Endothelial cell of umbilical vein (primary cell): ENCODE data around the gene OR10A6. TPM values are rescaled to one million over a fixed set of nuclear protein-coding genes. Genes with fewer than 3 reads are reported as not detected.

Experiments
- BruUV-seq: library from RNA; stranded (reverse); fragments of 400-500 nt; replicated peaks from 2 replicates; lab custom pipeline; 2021; lab: Mats Ljungman, UMichigan
- CTCF ChIA-PET: fragments of 300-600, 350-600 bp; sonication (Branson Sonifier 250); formaldehyde crosslinking; loops from one replicate; lab custom pipeline; 2021; ENCODE audit warnings: antibody characterized with exemption, inconsistent platforms; lab: Charles Lee
- POLR2A ChIA-PET: fragments of 300-600, 350-600 bp; sonication (Branson Sonifier 250); formaldehyde crosslinking; loops from one replicate; lab custom pipeline; 2021; ENCODE audit warnings: antibody characterized with exemption, inconsistent platforms; lab: Charles Lee
- DNase-seq: peaks from one replicate; pipeline ENCODE4 v3.0.0-alpha.2; 2011; ENCODE audit warnings: low read depth, low spot score
- FAIRE-seq: peaks from 2 replicates; lab custom pipeline; 2011; peaks lifted over from hg19 to GRCh38; lab: Jason Lieb, UNC
- H2AFZ ChIP-seq: 2 replicates; pipeline ENCODE4 v1.6.0; 2012; ENCODE audit warnings: low read depth, low read length, control low read depth, inconsistent platforms
- H3K27ac ChIP-seq: 2 replicates; pipeline ENCODE4 v1.5.1; 2011; ENCODE audit warnings: low read depth, mild to moderate bottlenecking, control low read depth, low read length, moderate library complexity; ENCODE audit not compliant: insufficient read depth
- H3K27me3 ChIP-seq, 2 experiments: 2 replicates each; pipeline versions ENCODE4 v1.6.0 to v1.6.1; 2011; ENCODE audit warnings: low read length in 2 of 2, mixed read lengths in 1 of 2; ENCODE audit not compliant: control insufficient read depth in 2 of 2, insufficient read depth in 2 of 2
- H3K36me3 ChIP-seq, 2 experiments: 2 replicates in 1 of 2; 3 replicates in 1 of 2; pipeline ENCODE4 v1.5.1; 2011; ENCODE audit warnings: low read length in 2 of 2, mild to moderate bottlenecking in 1 of 2, moderate library complexity in 1 of 2; ENCODE audit not compliant: control insufficient read depth in 2 of 2, insufficient read depth in 2 of 2; ENCODE audit errors: extremely low read depth in 1 of 2
- H3K4me1 ChIP-seq: 3 replicates; pipeline ENCODE4 v1.5.1; 2011; ENCODE audit warnings: mild to moderate bottlenecking, low read length; ENCODE audit not compliant: control insufficient read depth, insufficient read depth; ENCODE audit errors: extremely low read depth
- H3K4me2 ChIP-seq: 2 replicates; pipeline ENCODE4 v1.6.1; 2011; ENCODE audit warnings: low read length, control low read depth, mixed read lengths; ENCODE audit not compliant: insufficient read depth
- H3K4me3 ChIP-seq, 3 experiments: fragments of 200-600 bp in 1 of 3; sonication (generic), shearing (Covaris generic) in 1 of 3; replicated peaks in 1 of 3; 2 replicates each; pipeline ENCODE4 v1.5.1; 2011 to 2016; ENCODE audit warnings: control low read depth in 3 of 3, low read length in 3 of 3, mild to moderate bottlenecking in 2 of 3, inconsistent platforms in 1 of 3, low read depth in 1 of 3, moderate library complexity in 1 of 3; ENCODE audit not compliant: insufficient read depth in 1 of 3
- H3K79me2 ChIP-seq: 2 replicates; pipeline ENCODE4 v1.6.0; 2012; ENCODE audit warnings: low read length, inconsistent platforms; ENCODE audit not compliant: control insufficient read depth, insufficient read depth
- H3K9ac ChIP-seq: replicated peaks from 2 replicates; pipeline ENCODE3; 2011; ENCODE audit warnings: low read length, control low read depth; ENCODE audit not compliant: insufficient read depth; ENCODE audit errors: extremely low read depth
- H3K9me1 ChIP-seq: replicated peaks from 3 replicates; pipeline ENCODE4 v1.6.0; 2011; ENCODE audit warnings: mild to moderate bottlenecking, low read length; ENCODE audit not compliant: control insufficient read depth, insufficient read depth; ENCODE audit errors: extremely low read depth
- H3K9me3 ChIP-seq: replicated peaks from 2 replicates; pipeline ENCODE4 v1.5.1; 2012; ENCODE audit warnings: low read length, inconsistent platforms; ENCODE audit not compliant: control insufficient read depth, insufficient read depth
- H4K20me1 ChIP-seq: replicated peaks from 2 replicates; pipeline ENCODE3; 2011; ENCODE audit warnings: mild to moderate bottlenecking, low read length; ENCODE audit not compliant: control insufficient read depth, insufficient read depth; ENCODE audit errors: extremely low read depth
- EZH2 ChIP-seq: IDR thresholded peaks from 2 replicates; pipeline ENCODE4 v1.6.1; 2012; ENCODE audit warnings: borderline replicate concordance, low read depth, mild to moderate bottlenecking, moderate library complexity, low read length, inconsistent platforms; ENCODE audit not compliant: severe bottlenecking
- FOS ChIP-seq: IDR thresholded peaks from 2 replicates; pipeline ENCODE4 v1.6.1; 2011; ENCODE audit warnings: mild to moderate bottlenecking, low read length, moderate library complexity, borderline replicate concordance; ENCODE audit not compliant: insufficient read depth
- GATA2 ChIP-seq: IDR thresholded peaks from 2 replicates; pipeline ENCODE4 v1.7.0; 2011; ENCODE audit warnings: low read depth, mild to moderate bottlenecking, moderate library complexity, mixed read lengths, low read length; ENCODE audit not compliant: insufficient read length, insufficient read depth
- JUN ChIP-seq: IDR thresholded peaks from 2 replicates; pipeline ENCODE4 v1.6.1; 2011; ENCODE audit warnings: borderline replicate concordance, low read depth; ENCODE audit not compliant: insufficient read length, insufficient read depth
- MYC ChIP-seq: IDR thresholded peaks from one replicate; pipeline ENCODE4 v1.6.1; 2011; ENCODE audit warnings: mild to moderate bottlenecking, low read depth, low read length
- POLR2A ChIP-seq: IDR thresholded peaks from 2 replicates; pipeline ENCODE4 v1.6.1; 2012; ENCODE audit warnings: low read depth, mild to moderate bottlenecking, control low read depth, low read length
- POLR2AphosphoS5 ChIP-seq: IDR thresholded peaks from 2 replicates; pipeline ENCODE4 v1.6.1; 2012; ENCODE audit warnings: low read depth, mild to moderate bottlenecking, control low read depth, low read length, moderate library complexity; ENCODE audit not compliant: insufficient read depth
- dilution Hi-C: fragments of 300-500 bp; cut with MboI; formaldehyde crosslinking; loops from one replicate; pipeline ENCODE4 v1.15.0; 2019; ENCODE audit warnings: low sequenced_read_pairs; ENCODE audit not compliant: extremely low pct_ligation_motif_present
- intact Hi-C: fragments of 100-400 bp; cut with micrococcal nuclease; formaldehyde crosslinking; loops from one replicate; pipeline ENCODE4 v1.10.0; 2022
- polyA plus RNA-seq, 4 experiments: library from polyadenylated mRNA; depleted of rRNA in 3 of 4; stranded (reverse) in 3 of 4; unstranded in 1 of 4; fragments of >200 nt; gene quantifications; 2 replicates each; pipeline versions ENCODE4 v1.2.1 to v1.2.3, GENCODE V29; 2011 to 2012; ENCODE audit warnings: missing spikeins in 1 of 4
- total RNA-seq: library from RNA; stranded (reverse); gene quantifications from 2 replicates; pipeline ENCODE4 v1.2.3, GENCODE V29; 2021
- TF ChIP-seq, protein P1 (sequence below), 2 donors: IDR thresholded peaks; 1 replicate in 1 of 2; 2 replicates in 1 of 2; pipeline ENCODE4 v1.5.1; 2011; ENCODE audit warnings: low read length in 2 of 2, mild to moderate bottlenecking in 2 of 2, moderate library complexity in 2 of 2, control low read depth in 1 of 2, inconsistent platforms in 1 of 2, low read depth in 1 of 2; ENCODE audit not compliant: insufficient read depth in 1 of 2; ENCODE audit errors: extremely low read depth in 1 of 2
- TF ChIP-seq, protein P2 (sequence below): IDR thresholded peaks from 2 replicates; pipeline ENCODE4 v1.6.1; 2011; ENCODE audit not compliant: insufficient read depth, insufficient read length

The OR10A6 gene
- total and polyA plus RNA-seq, 2 donors (not counting 3 experiments of a cell fraction or from before 2014, with no cell fraction given), result not detected

DNA sequence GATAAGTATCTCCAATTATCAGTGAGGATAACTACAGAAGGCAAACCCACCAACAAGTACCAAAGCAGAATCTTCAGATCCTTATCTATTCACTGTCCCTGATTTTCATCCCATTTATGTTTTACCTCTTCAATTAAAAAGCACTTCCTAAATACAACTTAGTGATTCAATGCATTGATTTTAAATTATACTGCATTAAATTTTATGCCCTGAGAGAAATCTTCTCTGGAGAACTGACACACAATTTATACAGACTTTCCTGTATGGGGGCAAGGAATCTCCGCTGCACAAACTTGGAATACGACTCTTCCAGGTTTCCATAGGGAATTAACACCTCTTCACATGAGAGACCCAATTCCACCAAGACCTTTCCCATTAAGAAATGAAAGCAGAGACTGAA is 10.5 kb upstream of the OR10A6 start, which contains the start of gene OR10A3:
OR10A3 (minus strand) TSS at position 101 of the 400 bp plus-strand sequence. CDS start 2,188 bp downstream, outside the sequence.
- BruUV-seq, result no TSS peak
- peaks cover 0 to 11% of the 10 kb centered on the region in 2 experiments for H3K27me3 ChIP-seq

More for the DNA sequence above, 10.5 kb upstream of the OR10A6 start, which contains the start of gene OR10A3:
- Histone ChIP-seq H2AFZ (no peak within 1 kb of the TSS), H4K20me1 (no peaks in the 10 kb centered on the region), H3K79me2 (no peaks in the 10 kb centered on the region), H3K4me3 (no peak within 1 kb of the TSS), H3K36me3 (no peaks in the 10 kb centered on the region), H3K4me1 (no peaks in the 10 kb centered on the region), H3K9me1 (no peaks in the 10 kb centered on the region), H3K9me3 (no peaks in the 10 kb centered on the region), H3K27ac (no peak within 1 kb of the TSS), H3K9ac (no peak within 1 kb of the TSS), H3K4me2 (no peak within 1 kb of the TSS)
- intact Hi-C loops (no loop called here), dilution Hi-C loops (no loop called here)
- ChIA-PET CTCF (interaction anchor here (1.0 to 1.1 kb wide), 2 partner anchors 37 to 49 kb away, joined by 3 read pairs; no protein-coding TSS in a partner anchor), POLR2A (no interaction called here)
- no peak for TF ChIP-seq EZH2
- no peak for TF ChIP-seq FOS
- TF ChIP-seq POLR2AphosphoS5, result no peak
- TF ChIP-seq, protein P1, sequence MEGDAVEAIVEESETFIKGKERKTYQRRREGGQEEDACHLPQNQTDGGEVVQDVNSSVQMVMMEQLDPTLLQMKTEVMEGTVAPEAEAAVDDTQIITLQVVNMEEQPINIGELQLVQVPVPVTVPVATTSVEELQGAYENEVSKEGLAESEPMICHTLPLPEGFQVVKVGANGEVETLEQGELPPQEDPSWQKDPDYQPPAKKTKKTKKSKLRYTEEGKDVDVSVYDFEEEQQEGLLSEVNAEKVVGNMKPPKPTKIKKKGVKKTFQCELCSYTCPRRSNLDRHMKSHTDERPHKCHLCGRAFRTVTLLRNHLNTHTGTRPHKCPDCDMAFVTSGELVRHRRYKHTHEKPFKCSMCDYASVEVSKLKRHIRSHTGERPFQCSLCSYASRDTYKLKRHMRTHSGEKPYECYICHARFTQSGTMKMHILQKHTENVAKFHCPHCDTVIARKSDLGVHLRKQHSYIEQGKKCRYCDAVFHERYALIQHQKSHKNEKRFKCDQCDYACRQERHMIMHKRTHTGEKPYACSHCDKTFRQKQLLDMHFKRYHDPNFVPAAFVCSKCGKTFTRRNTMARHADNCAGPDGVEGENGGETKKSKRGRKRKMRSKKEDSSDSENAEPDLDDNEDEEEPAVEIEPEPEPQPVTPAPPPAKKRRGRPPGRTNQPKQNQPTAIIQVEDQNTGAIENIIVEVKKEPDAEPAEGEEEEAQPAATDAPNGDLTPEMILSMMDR (IDR thresholded peaks at IDR 0.05; ENCODE audit: extremely low read depth in 1 of 2, insufficient read depth in 1 of 2, low read depth in 1 of 2, low read length in 2 of 2), result no peak
- TF ChIP-seq, protein P2, sequence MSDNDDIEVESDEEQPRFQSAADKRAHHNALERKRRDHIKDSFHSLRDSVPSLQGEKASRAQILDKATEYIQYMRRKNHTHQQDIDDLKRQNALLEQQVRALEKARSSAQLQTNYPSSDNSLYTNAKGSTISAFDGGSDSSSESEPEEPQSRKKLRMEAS, result no peak
- no peak for TF ChIP-seq POLR2A
- no peak for TF ChIP-seq JUN
- TF ChIP-seq MYC, result no peak
- TF ChIP-seq GATA2, result no peak
- FAIRE-seq, result no peak
- DNase-seq, result no peak
